Measurements from ENCODE around the gene TOP2A.

Gene TOP2A

GRCh38 chr17:40345994-40346764 is 71.5 kb downstream of the TOP2A start:
- no peak overlapping the region for H3K23ac ChIP-seq (ENCODE audit: low read length)
- H3K27me3 ChIP-seq (ENCODE audit: insufficient read depth, low read length): no peaks in the 10 kb centered on the region
- H3K79me1 ChIP-seq (ENCODE audit: low read length): peaks cover 30% of the 10 kb centered on the region
- H4K8ac ChIP-seq (ENCODE audit: low read depth, low read length): no peak overlapping the region
- peaks cover 10% of the 10 kb centered on the region for H3K79me2 ChIP-seq (ENCODE audit: control insufficient read depth, insufficient read depth, low read length, poor library complexity)
- H4K12ac ChIP-seq (ENCODE audit: low read depth, low read length): peak overlapping the region; percentile 11
- peaks cover 40 to 54% of the 10 kb centered on the region in 2 experiments for H3K4me1 ChIP-seq (ENCODE audit: control insufficient read depth in 1 of 2, insufficient read depth in 2 of 2, low read length in 2 of 2)
- H2BK12ac ChIP-seq (ENCODE audit: low read length): peak overlapping the region; percentile 10
- no peak overlapping the region for H2BK5ac ChIP-seq (ENCODE audit: low read depth, low read length, poor library complexity)
- peak overlapping the region; percentile 47 for H2AK5ac ChIP-seq (ENCODE audit: low read length)
- H3K14ac ChIP-seq (ENCODE audit: low read length): peak overlapping the region; percentile 7
- H3K18ac ChIP-seq (ENCODE audit: low read length): peak overlapping the region; percentile 19
- no CpG with 5 or more reads among the region's 11 CpGs for WGBS (ENCODE audit: extremely low coverage, insufficient coverage, insufficient read length)
- H3K4ac ChIP-seq (ENCODE audit: low read depth, low read length): no peak overlapping the region
- DNase-seq: no peak
- H4K91ac ChIP-seq (ENCODE audit: low read depth, low read length): peak overlapping the region; percentile 80
- H3K27ac ChIP-seq (ENCODE audit: low read depth, low read length): peak overlapping the region; percentile 82
- H3K4me3 ChIP-seq (ENCODE audit: low read depth, low read length): no peak overlapping the region
- peaks cover 18 to 19% of the 10 kb centered on the region in 2 experiments for H3K36me3 ChIP-seq (ENCODE audit: control insufficient read depth in 1 of 2, insufficient read depth in 2 of 2, low read length in 2 of 2)
- no peak overlapping the region for H2AFZ ChIP-seq (ENCODE audit: insufficient read depth, low read length, poor library complexity)
- no peak overlapping the region for H2BK120ac ChIP-seq (ENCODE audit: insufficient read depth, low read length, poor library complexity)
- peak overlapping the region; percentile 89 for H3K4me2 ChIP-seq (ENCODE audit: low read length)
- no peaks in the 10 kb centered on the region for H3K9me3 ChIP-seq (ENCODE audit: insufficient read depth, low read depth, low read length)
- no peak overlapping the region for H3K9ac ChIP-seq (ENCODE audit: low read length)

DNA sequence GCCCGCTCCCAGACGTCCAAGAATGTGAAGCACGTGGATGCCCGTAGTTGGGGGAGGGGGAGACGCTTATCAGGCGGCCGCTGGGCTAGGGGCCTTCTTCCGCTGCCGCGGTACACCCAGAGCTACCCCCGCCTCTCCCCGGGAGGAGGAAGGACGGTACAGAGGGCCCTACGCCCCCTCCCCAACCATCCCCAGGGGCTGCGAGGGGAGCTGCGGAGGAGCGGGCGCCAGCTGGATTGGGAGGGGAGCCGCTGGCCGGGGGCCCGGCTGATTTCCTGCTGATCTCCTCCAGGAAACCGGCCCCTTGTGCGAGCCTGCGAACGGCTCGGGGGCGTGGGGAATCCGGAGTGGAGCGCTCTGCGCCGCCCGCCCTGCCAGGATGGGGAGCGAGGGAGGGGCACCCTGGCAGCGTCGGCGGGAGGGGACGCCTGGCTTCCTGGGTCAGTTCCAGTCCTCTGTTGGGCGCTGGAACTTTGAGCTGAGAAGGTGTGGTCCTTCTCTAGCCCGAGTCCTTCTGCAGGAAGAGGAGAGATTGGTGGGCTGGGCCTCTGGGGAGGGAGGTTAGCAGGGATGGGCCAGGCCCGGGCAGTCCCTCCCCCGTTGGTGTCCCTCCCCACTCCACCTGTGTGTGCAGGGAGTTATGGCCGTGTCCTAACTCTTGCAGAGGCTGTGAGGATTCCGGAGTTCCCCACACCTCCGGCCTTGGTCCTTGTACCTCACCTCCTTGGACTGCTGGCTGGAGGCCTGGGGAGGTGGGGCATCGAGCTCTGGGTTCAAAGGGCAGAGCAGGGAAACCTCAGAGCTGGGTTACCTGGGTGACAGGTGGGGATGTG is 72.3 kb downstream of the TOP2A start:
- Histone ChIP-seq H2AFZ (ENCODE audit: insufficient read depth, low read length, poor library complexity) (peak overlapping the region; percentile 53), H4K91ac (ENCODE audit: low read depth, low read length) (peak overlapping the region; percentile 80), H2BK12ac (ENCODE audit: low read length) (peak overlapping the region; percentile 61), H3K4me2 (ENCODE audit: low read length) (peak overlapping the region; percentile 89), H3K27me3 (ENCODE audit: insufficient read depth, low read length) (no peaks in the 10 kb centered on the region), H2BK5ac (ENCODE audit: low read depth, low read length, poor library complexity) (peak overlapping the region; percentile 49), H4K12ac (ENCODE audit: low read depth, low read length) (peak overlapping the region; percentile 11), H3K36me3 (ENCODE audit: control insufficient read depth in 1 of 2, insufficient read depth in 2 of 2, low read length in 2 of 2) (peaks cover 18 to 19% of the 10 kb centered on the region in 2 experiments), H3K4me3 (ENCODE audit: low read depth, low read length) (peak overlapping the region; percentile 67), H3K9me3 (ENCODE audit: insufficient read depth, low read depth, low read length) (no peaks in the 10 kb centered on the region), H2BK120ac (ENCODE audit: insufficient read depth, low read length, poor library complexity) (peak overlapping the region; percentile 91), H3K79me2 (ENCODE audit: control insufficient read depth, insufficient read depth, low read length, poor library complexity) (peaks cover 10% of the 10 kb centered on the region), H3K4ac (ENCODE audit: low read depth, low read length) (no peak overlapping the region), H4K8ac (ENCODE audit: low read depth, low read length) (peak overlapping the region; percentile 77), H3K4me1 (ENCODE audit: control insufficient read depth in 1 of 2, insufficient read depth in 2 of 2, low read length in 2 of 2) (peaks cover 42 to 52% of the 10 kb centered on the region in 2 experiments), H3K14ac (ENCODE audit: low read length) (peak overlapping the region; percentile 55), H3K9ac (ENCODE audit: low read length) (peak overlapping the region; percentile 71), H2AK5ac (ENCODE audit: low read length) (peak overlapping the region; percentile 47), H3K79me1 (ENCODE audit: low read length) (peaks cover 30% of the 10 kb centered on the region), H3K27ac (ENCODE audit: low read depth, low read length) (peak overlapping the region; percentile 82), H3K23ac (ENCODE audit: low read length) (no peak overlapping the region), H3K18ac (ENCODE audit: low read length) (peak overlapping the region; percentile 91)
- WGBS (ENCODE audit: extremely low coverage, insufficient coverage, insufficient read length): no CpG with 5 or more reads among the region's 45 CpGs
- DNase-seq: peak; percentile 74 to 79

- Histone ChIP-seq H3K4me3 (ENCODE audit: low read depth, low read length) (no peak overlapping the region), H3K79me1 (ENCODE audit: low read length) (peaks cover 30% of the 10 kb centered on the region), H3K18ac (ENCODE audit: low read length) (peak overlapping the region; percentile 71), H3K4me2 (ENCODE audit: low read length) (peak overlapping the region; percentile 89), H2BK5ac (ENCODE audit: low read depth, low read length, poor library complexity) (peak overlapping the region; percentile 49), H3K4ac (ENCODE audit: low read depth, low read length) (peak overlapping the region; percentile 37), H3K27ac (ENCODE audit: low read depth, low read length) (peak overlapping the region; percentile 30), H2AFZ (ENCODE audit: insufficient read depth, low read length, poor library complexity) (peak overlapping the region; percentile 7), H2AK5ac (ENCODE audit: low read length) (peak overlapping the region; percentile 65), H4K12ac (ENCODE audit: low read depth, low read length) (no peak overlapping the region), H3K23ac (ENCODE audit: low read length) (no peak overlapping the region), H3K79me2 (ENCODE audit: control insufficient read depth, insufficient read depth, low read length, poor library complexity) (peaks cover 10% of the 10 kb centered on the region), H2BK12ac (ENCODE audit: low read length) (peak overlapping the region; percentile 70), H4K91ac (ENCODE audit: low read depth, low read length) (peak overlapping the region; percentile 80), H3K4me1 (ENCODE audit: control insufficient read depth in 1 of 2, insufficient read depth in 2 of 2, low read length in 2 of 2) (peaks cover 35 to 46% of the 10 kb centered on the region in 2 experiments), H3K36me3 (ENCODE audit: control insufficient read depth in 1 of 2, insufficient read depth in 2 of 2, low read length in 2 of 2) (peaks cover 12 to 13% of the 10 kb centered on the region in 2 experiments), H2BK120ac (ENCODE audit: insufficient read depth, low read length, poor library complexity) (peak overlapping the region; percentile 91), H3K9me3 (ENCODE audit: insufficient read depth, low read depth, low read length) (no peaks in the 10 kb centered on the region), H3K14ac (ENCODE audit: low read length) (peak overlapping the region; percentile 61), H3K27me3 (ENCODE audit: insufficient read depth, low read length) (no peaks in the 10 kb centered on the region), H3K9ac (ENCODE audit: low read length) (no peak overlapping the region), H4K8ac (ENCODE audit: low read depth, low read length) (peak overlapping the region; percentile 77)
- WGBS (ENCODE audit: extremely low coverage, insufficient coverage, insufficient read length): no CpG with 5 or more reads among the region's 7 CpGs
- no peak for DNase-seq
These were observed 73.1 kb downstream of the TOP2A start for GRCh38 chr17:40344421-40345160.
